Aortic smooth muscle cell (primary cell): ENCODE measurements around the gene SLITRK5. TPM values are rescaled to one million over a fixed set of nuclear protein-coding genes. Genes with fewer than 3 reads are reported as not detected.

Experiments
- total RNA-seq: library from RNA; depleted of rRNA; stranded (reverse); fragments of >200 nt; gene quantifications from 2 replicates; pipeline ENCODE4 v1.2.3, GENCODE V29; 2014

The SLITRK5 gene
- not detected in 2 replicates for total RNA-seq

GRCh38 chr13:87671031-87671752 lies at the start of gene SLITRK5:
TSS of gene SLITRK5 (plus strand) at chr13:87671371. CDS start at chr13:87675389, 4,018 bp downstream.

